Esophagus muscularis mucosa (tissue), 4 donors: Measurements from ENCODE around the gene NACAD.

Source experiments
- CTCF ChIP-seq, 3 experiments: fragments of 200-600 bp in 2 of 3; fragments of 450-650 bp in 1 of 3; sonication (generic) in 2 of 3; IDR thresholded peaks; one replicate each; pipeline ENCODE4 v1.5.1; 2017 to 2019; ENCODE audit warnings: antibody characterized with exemption in 3 of 3, mild to moderate bottlenecking in 2 of 3, moderate library complexity in 1 of 3
- EP300 ChIP-seq: sonication (generic); formaldehyde crosslinking; IDR thresholded peaks from one replicate; pipeline ENCODE4 v1.6.1; 2017; ENCODE audit warnings: antibody characterized with exemption
- POLR2A ChIP-seq: fragments of 450-650 bp; IDR thresholded peaks from one replicate; pipeline ENCODE4 v1.6.1; 2017; ENCODE audit warnings: antibody characterized with exemption, moderate library complexity, mild to moderate bottlenecking, low read depth
- POLR2AphosphoS5 ChIP-seq, 2 donors: sonication (generic); formaldehyde crosslinking; IDR thresholded peaks; one replicate each; pipeline ENCODE4 v1.6.1; 2017; ENCODE audit warnings: antibody characterized with exemption in 2 of 2

- no peak for TF ChIP-seq CTCF (IDR thresholded peaks at IDR 0.05)
- no peak for TF ChIP-seq POLR2AphosphoS5 (IDR thresholded peaks at IDR 0.05)
- no peak for TF ChIP-seq EP300
- TF ChIP-seq POLR2A = no peak
These were observed 37.4 kb upstream of the NACAD start for GRCh38 chr7:45126201-45126600.
